GM12872 (cell line): ENCODE measurements around the gene TMEM266.

ENCODE experiments used
- TF ChIP-seq, protein P1 (sequence below): IDR thresholded peaks from 3 replicates; pipeline ENCODE4 v1.5.1; 2011; ENCODE audit warnings: low read depth, mild to moderate bottlenecking, low read length, moderate library complexity; ENCODE audit not compliant: insufficient read depth

TMEM266 gene

DNA sequence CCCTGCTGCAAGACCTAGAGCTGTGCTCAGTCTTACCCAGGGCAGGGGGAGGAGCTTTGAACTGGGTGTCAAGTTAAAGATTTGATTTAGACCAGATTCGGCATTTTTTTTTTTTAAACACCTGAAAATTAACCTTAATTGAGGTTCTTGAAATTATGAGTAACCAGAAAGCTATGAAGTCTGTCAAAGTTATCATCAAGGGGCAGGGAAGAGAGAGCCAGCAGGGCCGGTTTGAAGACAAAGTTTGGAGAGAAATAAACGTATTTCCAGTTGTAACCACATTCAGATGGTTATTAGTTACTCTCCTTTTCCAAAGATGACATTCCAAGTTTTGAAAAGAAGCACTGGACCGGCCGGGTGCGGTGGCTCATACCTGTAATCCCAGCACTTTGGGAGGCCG, 12.0 kb downstream of the TMEM266 start:
- TF ChIP-seq, protein P1, sequence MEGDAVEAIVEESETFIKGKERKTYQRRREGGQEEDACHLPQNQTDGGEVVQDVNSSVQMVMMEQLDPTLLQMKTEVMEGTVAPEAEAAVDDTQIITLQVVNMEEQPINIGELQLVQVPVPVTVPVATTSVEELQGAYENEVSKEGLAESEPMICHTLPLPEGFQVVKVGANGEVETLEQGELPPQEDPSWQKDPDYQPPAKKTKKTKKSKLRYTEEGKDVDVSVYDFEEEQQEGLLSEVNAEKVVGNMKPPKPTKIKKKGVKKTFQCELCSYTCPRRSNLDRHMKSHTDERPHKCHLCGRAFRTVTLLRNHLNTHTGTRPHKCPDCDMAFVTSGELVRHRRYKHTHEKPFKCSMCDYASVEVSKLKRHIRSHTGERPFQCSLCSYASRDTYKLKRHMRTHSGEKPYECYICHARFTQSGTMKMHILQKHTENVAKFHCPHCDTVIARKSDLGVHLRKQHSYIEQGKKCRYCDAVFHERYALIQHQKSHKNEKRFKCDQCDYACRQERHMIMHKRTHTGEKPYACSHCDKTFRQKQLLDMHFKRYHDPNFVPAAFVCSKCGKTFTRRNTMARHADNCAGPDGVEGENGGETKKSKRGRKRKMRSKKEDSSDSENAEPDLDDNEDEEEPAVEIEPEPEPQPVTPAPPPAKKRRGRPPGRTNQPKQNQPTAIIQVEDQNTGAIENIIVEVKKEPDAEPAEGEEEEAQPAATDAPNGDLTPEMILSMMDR: no peak

GRCh38 chr15:76073554-76073953, 13.8 kb downstream of the TMEM266 start:
- TF ChIP-seq, protein P1: no peak

DNA sequence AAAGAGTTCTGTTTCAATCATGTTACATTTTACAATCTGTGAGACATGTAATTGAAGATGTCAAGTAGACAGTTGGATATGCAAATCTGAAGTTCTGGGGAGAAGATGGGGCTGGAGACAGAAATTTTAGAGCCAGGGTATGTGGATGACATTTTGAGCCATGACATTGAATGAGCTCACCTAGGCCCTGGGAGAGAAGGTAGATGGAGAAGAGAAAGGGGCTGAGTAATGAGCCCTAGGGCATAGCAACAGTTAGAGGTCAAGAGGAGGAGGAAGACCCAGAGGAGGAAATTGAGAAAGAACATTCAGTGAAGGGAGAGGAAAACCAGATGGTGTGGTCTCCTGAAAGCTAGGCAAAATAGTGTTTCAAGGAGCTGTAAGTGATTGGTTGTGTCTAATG, 15.3 kb downstream of the TMEM266 start:
- TF ChIP-seq, protein P1: no peak

GRCh38 chr15:76078285-76078877, 18.6 kb downstream of the TMEM266 start:
- TF ChIP-seq, protein P1: no peak

DNA sequence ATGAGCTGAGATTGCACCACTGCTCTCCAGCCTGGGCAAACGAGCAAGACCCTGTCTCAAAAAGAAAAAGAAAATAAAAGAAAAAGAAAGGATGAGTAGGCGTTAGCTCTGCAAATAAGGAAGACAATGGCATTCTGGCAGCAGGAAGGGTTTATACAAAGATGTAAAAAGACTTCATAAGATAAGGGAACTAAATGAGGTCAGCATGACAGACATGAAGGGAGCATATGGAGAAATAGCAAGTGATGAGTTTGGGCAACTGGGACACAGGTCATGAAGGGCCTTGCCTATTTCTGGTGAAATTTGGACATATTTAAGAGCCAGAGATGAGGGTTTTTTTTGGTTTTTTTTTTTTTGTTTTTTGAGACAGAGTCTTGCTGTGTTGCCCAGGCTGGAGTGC, 24.5 kb downstream of the TMEM266 start:
- TF ChIP-seq, protein P1: no peak

GRCh38 chr15:76098685-76099084, 38.9 kb downstream of the TMEM266 start:
- TF ChIP-seq, protein P1: no peak

DNA sequence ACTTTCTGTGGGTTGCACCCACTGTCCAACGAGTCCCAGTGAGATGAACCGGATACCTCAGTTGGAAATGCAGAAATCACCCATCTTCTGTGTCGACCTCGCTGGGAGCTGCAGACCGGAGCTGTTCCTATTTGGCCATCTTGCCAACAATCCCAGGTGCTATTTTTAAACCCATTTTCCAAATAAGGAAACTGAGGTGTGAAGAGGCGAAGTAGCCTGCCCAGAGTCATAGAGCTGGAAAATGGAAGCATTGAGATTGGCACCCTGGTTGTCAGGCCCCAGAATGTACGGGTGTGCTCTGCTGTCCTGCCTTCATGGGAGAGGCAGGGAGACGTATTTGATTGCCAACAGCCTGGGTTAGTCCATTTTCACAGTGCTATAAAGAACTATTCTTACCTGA, 39.6 kb downstream of the TMEM266 start:
- TF ChIP-seq, protein P1: no peak
